K562 (cell line): ENCODE data around the gene SLC5A10. TPM values are rescaled to one million over a fixed set of nuclear protein-coding genes. Genes with fewer than 3 reads are reported as not detected.

ENCODE experiments used
- ATF2 ChIP-seq: sonication (generic); formaldehyde crosslinking; IDR thresholded peaks from 2 replicates; pipeline ENCODE4 v1.8.1; 2022; ENCODE audit warnings: missing genetic modification reagents
- CSDE1 ChIP-seq, 2 experiments: fragments of 450-650 bp; IDR thresholded peaks; 2 replicates each; pipeline ENCODE4 v1.6.1; 2016; ENCODE audit warnings: mild to moderate bottlenecking in 1 of 2
- EGR1 ChIP-seq: fragments of 450-650 bp; conservative IDR thresholded peaks from 2 replicates; pipeline ENCODE4 v1.6.1; 2017; ENCODE audit warnings: mild to moderate bottlenecking
- FOXP1 ChIP-seq: sonication (generic); formaldehyde crosslinking; IDR thresholded peaks from 2 replicates; pipeline ENCODE4 v1.8.0; 2022; ENCODE audit warnings: mild to moderate bottlenecking, missing genetic modification reagents
- FOXP4 ChIP-seq: sonication (generic); formaldehyde crosslinking; IDR thresholded peaks from 2 replicates; pipeline ENCODE4 v1.8.0; 2022; ENCODE audit warnings: mild to moderate bottlenecking, missing genetic modification reagents, borderline replicate concordance
- GATA2 ChIP-seq: sonication (generic); formaldehyde crosslinking; IDR thresholded peaks from 2 replicates; pipeline ENCODE4 v1.4.0; 2020; ENCODE audit warnings: mild to moderate bottlenecking, missing genetic modification reagents
- IRF1 ChIP-seq: sonication (generic); formaldehyde crosslinking; IDR thresholded peaks from 2 replicates; pipeline ENCODE4 v1.8.0; 2022; ENCODE audit warnings: missing genetic modification reagents, mild to moderate bottlenecking, borderline replicate concordance
- KDM5B ChIP-seq: fragments of 200-600 bp; sonication (generic); IDR thresholded peaks from 2 replicates; pipeline ENCODE4 v1.6.1; 2012; ENCODE audit warnings: low read depth, mild to moderate bottlenecking, moderate library complexity, low read length, control low read depth, inconsistent platforms; ENCODE audit not compliant: insufficient replicate concordance
- MTA1 ChIP-seq: fragments of 450-650 bp; IDR thresholded peaks from 2 replicates; pipeline ENCODE4 v1.6.1; 2017; ENCODE audit warnings: borderline replicate concordance
- NRF1 ChIP-seq, 2 experiments: fragments of 450-650 bp; IDR thresholded peaks in 1 of 2; conservative IDR thresholded peaks in 1 of 2; 2 replicates each; pipeline ENCODE4 v1.6.1; 2014; ENCODE audit warnings: mild to moderate bottlenecking in 2 of 2
- PCBP1 ChIP-seq: fragments of 200-400 bp; formaldehyde crosslinking; IDR thresholded peaks from 2 replicates; pipeline ENCODE4 v1.6.1; 2018; ENCODE audit warnings: mild to moderate bottlenecking, low read depth, low read length; ENCODE audit not compliant: poor library complexity, severe bottlenecking
- POLR2AphosphoS5 ChIP-seq: IDR thresholded peaks from 2 replicates; pipeline ENCODE4 v1.6.1; 2011; ENCODE audit warnings: mild to moderate bottlenecking, low read depth, low read length, moderate library complexity; ENCODE audit not compliant: control insufficient read depth, insufficient read depth
- POLR2G ChIP-seq: fragments of 200-400 bp; formaldehyde crosslinking; IDR thresholded peaks from 2 replicates; pipeline ENCODE4 v1.6.1; 2017; ENCODE audit warnings: low read depth, mild to moderate bottlenecking, antibody characterized with exemption, low read length, moderate library complexity
- RBFOX2 ChIP-seq: fragments of 200-400 bp; formaldehyde crosslinking; IDR thresholded peaks from 2 replicates; pipeline ENCODE4 v1.6.1; 2017; ENCODE audit warnings: low read depth, mild to moderate bottlenecking, low read length, moderate library complexity
- RBM39 ChIP-seq: fragments of 200-400 bp; formaldehyde crosslinking; optimal IDR thresholded peaks from 2 replicates; pipeline ENCODE3; 2018; ENCODE audit warnings: low read depth, low read length
- SLC30A9 ChIP-seq: fragments of 250-450 bp; sonication (Bioruptor Pico); IDR thresholded peaks from 2 replicates; pipeline ENCODE4 v1.8.0; 2022; ENCODE audit warnings: mild to moderate bottlenecking, moderate library complexity
- SMARCA4 ChIP-seq: fragments of 450-650 bp; IDR thresholded peaks from 2 replicates; pipeline ENCODE4 v1.6.1; 2016
- SRSF9 ChIP-seq: fragments of 200-400 bp; formaldehyde crosslinking; IDR thresholded peaks from 2 replicates; pipeline ENCODE4 v1.6.1; 2017; ENCODE audit warnings: low read depth, low read length, borderline replicate concordance
- TAF9B ChIP-seq: fragments of 450-650 bp; IDR thresholded peaks from 2 replicates; pipeline ENCODE4 v1.6.1; 2018; ENCODE audit warnings: mild to moderate bottlenecking; ENCODE audit not compliant: partially characterized antibody
- TCF3 ChIP-seq: sonication (generic); formaldehyde crosslinking; IDR thresholded peaks from 2 replicates; pipeline ENCODE4 v1.4.0; 2020; ENCODE audit warnings: mild to moderate bottlenecking, missing genetic modification reagents
- TFAP4 ChIP-seq: sonication (generic); formaldehyde crosslinking; IDR thresholded peaks from 2 replicates; pipeline ENCODE4 v1.8.0; 2022; ENCODE audit warnings: missing genetic modification reagents, mild to moderate bottlenecking, moderate library complexity, borderline replicate concordance
- THRA ChIP-seq: fragments of 450-650 bp; IDR thresholded peaks from 2 replicates; pipeline ENCODE4 v1.6.1; 2017; ENCODE audit warnings: mild to moderate bottlenecking, moderate library complexity
- XRCC3 ChIP-seq: fragments of 450-650 bp; IDR thresholded peaks from 2 replicates; pipeline ENCODE4 v1.6.1; 2017; ENCODE audit warnings: mild to moderate bottlenecking, moderate library complexity
- ZNF586 ChIP-seq: fragments of 450-650 bp; formaldehyde crosslinking; conservative IDR thresholded peaks from 2 replicates; pipeline ENCODE4 v1.4.0; 2020; ENCODE audit warnings: mild to moderate bottlenecking, moderate library complexity
- polyA plus RNA-seq, 8 experiments: library from polyadenylated mRNA; depleted of rRNA in 4 of 8; stranded (reverse) in 5 of 8; unstranded in 3 of 8; fragments of >200 nt; fragmentation: Nextera tagmentation in 2 of 8; fragmentation: Illumina TruSeq in 1 of 8; extraction: Ambion mirVana in 2 of 8; extraction: Trizol in 1 of 8; gene quantifications; 2 replicates each; pipeline versions ENCODE4 v1.2.1 to v1.2.3, GENCODE V29; 2011 to 2014; ENCODE audit warnings: inconsistent platforms in 1 of 8, missing spikeins in 1 of 8
- total RNA-seq, 7 experiments: library from RNA; depleted of rRNA in 6 of 7; stranded (reverse); fragments of >200 nt in 6 of 7; fragmentation: Illumina TruSeq in 2 of 7; extraction: Trizol in 2 of 7; gene quantifications; 2 replicates each; pipeline versions ENCODE4 v1.2.1 to v1.2.3, GENCODE V29; 2011 to 2021; ENCODE audit warnings: low replicate concordance in 1 of 7

SLC5A10 gene
- total and polyA plus RNA-seq, 9 of the 15 experiments (the other 6 are each of a cell fraction or from before 2014, with no cell fraction given) = 0.03 to 0.09 (median 0.03) TPM; not detected in 5

- TF ChIP-seq FOXP1 (CRISPR knock-in tag) (no peak), THRA (no peak), POLR2G (peak; percentile 46), XRCC3 (no peak), KDM5B (no peak), SRSF9 (no peak), EGR1 (no peak), GATA2 (CRISPR knock-in tag) (no peak), RBM39 (no peak), ATF2 (CRISPR knock-in tag) (no peak), PCBP1 (no peak), SMARCA4 (no peak), TFAP4 (CRISPR knock-in tag) (peak; percentile 35; the same call in 1 of the 2 replicates), RBFOX2 (peak; percentile 42; the same call in 1 of the 2 replicates), SLC30A9 (no peak), POLR2AphosphoS5 (no peak), MTA1 (no peak), CSDE1 (IDR thresholded peaks at IDR 0.05) (no peak), NRF1 (conservative IDR thresholded peaks at IDR 0.05 in 1 of 2, IDR thresholded peaks at IDR 0.05 in 1 of 2) (peak in 1 of 2 experiments; percentile 27; a peak in 1 of 4 replicates), TCF3 (no peak), FOXP4 (CRISPR knock-in tag) (no peak), TAF9B (no peak), IRF1 (CRISPR knock-in tag) (no peak), ZNF586 (no peak)
Measured at GRCh38 chr17:19021622-19022083, 69.7 kb downstream of the SLC5A10 start (continued).
